Thoracic aorta (tissue), 2 donors: ENCODE data around the gene PLD4. TPM values are rescaled to one million over a fixed set of nuclear protein-coding genes. Genes with fewer than 3 reads are reported as not detected.

Source experiments
- ATAC-seq: fragments of 150-250 bp; one replicate; pipeline ENCODE4 v1.8.0; 2017; ENCODE audit warnings: low read depth; ENCODE audit not compliant: insufficient number of reproducible peaks, low FRiP score
- DNase-seq: peaks from one replicate; pipeline ENCODE4 v3.0.0-alpha.2; 2020; ENCODE audit warnings: low spot score
- H3K27ac ChIP-seq, 2 donors: fragments of 200-600 bp; sonication (generic); 1 replicate in 1 of 2; 2 replicates in 1 of 2; pipeline ENCODE4 v1.5.1; 2016; ENCODE audit warnings: mild to moderate bottlenecking in 2 of 2, moderate library complexity in 2 of 2
- H3K27me3 ChIP-seq: fragments of 200-600 bp; sonication (generic); replicated peaks from 2 replicates; pipeline ENCODE4 v1.6.0; 2016; ENCODE audit warnings: mild to moderate bottlenecking; ENCODE audit not compliant: insufficient read depth
- H3K36me3 ChIP-seq: fragments of 200-600 bp; sonication (generic); one replicate; pipeline ENCODE4 v1.5.1; 2016
- H3K4me1 ChIP-seq, 2 donors: fragments of 200-600 bp; sonication (generic); 1 replicate in 1 of 2; 2 replicates in 1 of 2; pipeline versions ENCODE4 v1.5.1 to v1.6.0; 2016; ENCODE audit warnings: low read depth in 2 of 2, mild to moderate bottlenecking in 1 of 2; ENCODE audit not compliant: control insufficient read depth in 1 of 2
- H3K4me3 ChIP-seq: fragments of 200-600 bp; sonication (generic); 2 replicates; pipeline ENCODE4 v1.5.1; 2016; ENCODE audit warnings: mild to moderate bottlenecking
- H3K9me3 ChIP-seq: fragments of 200-600 bp; sonication (generic); 2 replicates; pipeline ENCODE4 v1.5.1; 2016
- CTCF ChIP-seq: fragments of 200-600 bp; sonication (generic); IDR thresholded peaks from one replicate; pipeline ENCODE4 v1.5.1; 2019; ENCODE audit warnings: antibody characterized with exemption
- total RNA-seq, 2 donors: library from RNA; depleted of rRNA; stranded (reverse); fragments of >200 nt; gene quantifications; one replicate each; pipeline versions ENCODE4 v1.1.0 to v1.2.3, GENCODE V29; 2016

The PLD4 gene
- total RNA-seq, 2 donors from 2014 or later: 0.35 TPM; not detected in 1

GRCh38 chr14:104877806-104878550 is 46.7 kb upstream of the PLD4 start:
- no peaks in the 10 kb centered on the region for H3K27me3 ChIP-seq
- ATAC-seq: no peak
- no peak for DNase-seq
- no peak overlapping the region for H3K27ac ChIP-seq
- no peak for TF ChIP-seq CTCF
- H3K4me3 ChIP-seq: no peak overlapping the region
- no peaks in the 10 kb centered on the region for H3K9me3 ChIP-seq
- H3K36me3 ChIP-seq: peaks cover 34% of the 10 kb centered on the region
- H3K4me1 ChIP-seq: no peaks in the 10 kb centered on the region

- DNase-seq (no peak), ATAC-seq (no peak)
- Histone ChIP-seq H3K36me3 (peaks cover 40% of the 10 kb centered on the region), H3K27ac (no peak overlapping the region), H3K4me3 (no peak overlapping the region), H3K4me1 (no peaks in the 10 kb centered on the region), H3K27me3 (no peaks in the 10 kb centered on the region), H3K9me3 (no peaks in the 10 kb centered on the region)
- no peak for TF ChIP-seq CTCF
These were observed 46.1 kb upstream of the PLD4 start for GRCh38 chr14:104878582-104878981.

- no peak for DNase-seq
- no peak for TF ChIP-seq CTCF
- Histone ChIP-seq H3K27me3 (no peaks in the 10 kb centered on the region), H3K4me3 (no peak overlapping the region), H3K9me3 (no peaks in the 10 kb centered on the region), H3K4me1 (no peaks in the 10 kb centered on the region), H3K27ac (no peak overlapping the region), H3K36me3 (peaks cover 48% of the 10 kb centered on the region)
- no peak for ATAC-seq
These were observed 45.3 kb upstream of the PLD4 start for GRCh38 chr14:104879201-104879982.

- no peak overlapping the region for H3K27ac ChIP-seq
- no peaks in the 10 kb centered on the region for H3K27me3 ChIP-seq
- no peak overlapping the region for H3K4me3 ChIP-seq
- ATAC-seq (no peak), DNase-seq (no peak)
- H3K9me3 ChIP-seq: no peaks in the 10 kb centered on the region
- H3K36me3 ChIP-seq: peaks cover 48% of the 10 kb centered on the region
- H3K4me1 ChIP-seq: no peaks in the 10 kb centered on the region
- TF ChIP-seq CTCF: no peak
These were observed 44.6 kb upstream of the PLD4 start for GRCh38 chr14:104879983-104880565.

GRCh38 chr14:104880584-104881210 is 44.0 kb upstream of the PLD4 start:
- no peaks in the 10 kb centered on the region for H3K9me3 ChIP-seq
- H3K4me1 ChIP-seq: no peaks in the 10 kb centered on the region
- no peak overlapping the region for H3K4me3 ChIP-seq
- DNase-seq (no peak), ATAC-seq (no peak)
- H3K36me3 ChIP-seq: peaks cover 53% of the 10 kb centered on the region
- H3K27ac ChIP-seq: no peak overlapping the region
- TF ChIP-seq CTCF: no peak
- H3K27me3 ChIP-seq: no peaks in the 10 kb centered on the region
